GM23338 (cell line): ENCODE results near the gene SLC15A1. TPM values are rescaled to one million over a fixed set of nuclear protein-coding genes. Genes with fewer than 3 reads are reported as not detected.

Experiments used
- ATAC-seq: fragments of 200-7000 bp; cut with Tn5 transposase; 3 replicates; pipeline ENCODE4 v1.9.1; 2020
- DNase-seq: peaks from one replicate; pipeline ENCODE4 v3.0.0-alpha.2; 2015; ENCODE audit warnings: low spot score
- H2AFZ ChIP-seq: fragments of 200-600 bp; sonication (generic); 2 replicates; pipeline ENCODE4 v1.8.0; 2016; ENCODE audit warnings: antibody characterized with exemption, mild to moderate bottlenecking, moderate library complexity
- H3F3A ChIP-seq: fragments of 200-600 bp; sonication (generic); replicated peaks from 2 replicates; pipeline ENCODE4 v1.8.0; 2017; ENCODE audit warnings: antibody characterized with exemption, mixed run types, low read depth
- H3K27ac ChIP-seq: fragments of 200-600 bp; sonication (generic); 2 replicates; pipeline ENCODE4 v1.6.1; 2016; ENCODE audit warnings: low read depth
- H3K27me3 ChIP-seq: fragments of 200-600 bp; sonication (generic); 2 replicates; pipeline ENCODE4 v1.8.0; 2016; ENCODE audit warnings: mild to moderate bottlenecking, mixed run types, moderate library complexity; ENCODE audit not compliant: insufficient read depth
- H3K36me3 ChIP-seq: fragments of 200-600 bp; sonication (generic); 2 replicates; pipeline ENCODE4 v1.8.0; 2016; ENCODE audit warnings: mild to moderate bottlenecking; ENCODE audit not compliant: insufficient read depth
- H3K4me1 ChIP-seq: fragments of 200-600 bp; sonication (generic); 2 replicates; pipeline ENCODE4 v1.8.0; 2016; ENCODE audit warnings: mild to moderate bottlenecking, moderate library complexity; ENCODE audit not compliant: insufficient read depth
- H3K4me2 ChIP-seq: fragments of 200-600 bp; sonication (generic); 2 replicates; pipeline ENCODE4 v1.7.1; 2017; ENCODE audit warnings: mixed run types
- H3K4me3 ChIP-seq: fragments of 200-600 bp; sonication (generic); 2 replicates; pipeline ENCODE4 v1.6.1; 2016; ENCODE audit warnings: mixed run types
- H3K79me2 ChIP-seq: fragments of 200-600 bp; sonication (generic); replicated peaks from 2 replicates; pipeline ENCODE4 v1.8.0; 2017; ENCODE audit warnings: mild to moderate bottlenecking; ENCODE audit not compliant: insufficient read depth
- H3K9me2 ChIP-seq: fragments of 200-600 bp; sonication (generic); 2 replicates; pipeline ENCODE4 v1.8.0; 2017; ENCODE audit not compliant: insufficient read depth
- H4K20me1 ChIP-seq: fragments of 200-600 bp; sonication (generic); replicated peaks from 2 replicates; pipeline ENCODE4 v1.8.0; 2017; ENCODE audit warnings: mild to moderate bottlenecking; ENCODE audit not compliant: insufficient read depth
- H3K27ac Mint-ChIP-seq: 2 replicates; pipeline ENCODE4 v1.8.0; 2020; ENCODE audit warnings: inconsistent platforms, mild to moderate bottlenecking, moderate library complexity, mixed read lengths
- H3K27me3 Mint-ChIP-seq: 3 replicates; pipeline ENCODE4 v1.8.0; 2022; ENCODE audit warnings: low read depth, mild to moderate bottlenecking, moderate library complexity, mixed read lengths, inconsistent platforms; ENCODE audit not compliant: insufficient read depth, poor library complexity
- H3K36me3 Mint-ChIP-seq: 3 replicates; pipeline ENCODE4 v1.8.0; 2021; ENCODE audit warnings: low read depth, mild to moderate bottlenecking, inconsistent platforms, moderate library complexity, mixed read lengths
- H3K4me1 Mint-ChIP-seq: 3 replicates; pipeline ENCODE4 v1.8.0; 2020; ENCODE audit warnings: mild to moderate bottlenecking, inconsistent platforms, mixed read lengths
- H3K4me3 Mint-ChIP-seq: 3 replicates; pipeline ENCODE4 v1.8.0; 2021; ENCODE audit warnings: moderate library complexity, mild to moderate bottlenecking, inconsistent platforms, mixed read lengths
- H3K9me3 Mint-ChIP-seq: 3 replicates; pipeline ENCODE4 v1.8.0; 2020; ENCODE audit warnings: moderate library complexity, mild to moderate bottlenecking, inconsistent platforms, mixed read lengths
- CREB1 ChIP-seq: fragments of 250-450 bp; sonication (Bioruptor Pico); IDR thresholded peaks from 2 replicates; pipeline ENCODE4 v1.5.0; 2020; ENCODE audit warnings: low read depth, mild to moderate bottlenecking, moderate library complexity
- CTCF ChIP-seq, 2 experiments: fragments of 200-600 bp in 1 of 2; sonication (generic) in 1 of 2; conservative IDR thresholded peaks; 2 replicates each; pipeline versions ENCODE4 v1.5.1 to v1.6.1; 2016 to 2017; ENCODE audit warnings: antibody characterized with exemption in 2 of 2, low read depth in 2 of 2, mild to moderate bottlenecking in 2 of 2, moderate library complexity in 1 of 2
- ETS1 ChIP-seq: IDR thresholded peaks from 2 replicates; pipeline ENCODE4 v1.6.1; 2016; ENCODE audit warnings: antibody characterized with exemption
- EZH2 ChIP-seq: fragments of 200-600 bp; sonication (generic); IDR thresholded peaks from one replicate; pipeline ENCODE4 v1.8.0; 2017; ENCODE audit warnings: antibody characterized with exemption, mild to moderate bottlenecking, low read depth; ENCODE audit not compliant: unreplicated experiment
- EZH2phosphoT487 ChIP-seq: fragments of 200-600 bp; sonication (generic); IDR thresholded peaks from one replicate; pipeline ENCODE4 v1.8.1; 2018; ENCODE audit warnings: antibody characterized with exemption; ENCODE audit not compliant: unreplicated experiment
- JUNB ChIP-seq: IDR thresholded peaks from one replicate; pipeline ENCODE4 v1.6.1; 2016; ENCODE audit warnings: antibody characterized with exemption; ENCODE audit not compliant: unreplicated experiment
- NANOG ChIP-seq: IDR thresholded peaks from 2 replicates; pipeline ENCODE4 v1.6.1; 2016; ENCODE audit warnings: antibody characterized with exemption, borderline replicate concordance
- POLR2AphosphoS5 ChIP-seq: IDR thresholded peaks from 2 replicates; pipeline ENCODE4 v1.6.1; 2016; ENCODE audit warnings: antibody characterized with exemption, low read depth
- REST ChIP-seq: IDR thresholded peaks from one replicate; pipeline ENCODE4 v1.6.1; 2018; ENCODE audit warnings: antibody characterized with exemption; ENCODE audit not compliant: unreplicated experiment
- STAT1 ChIP-seq: IDR thresholded peaks from one replicate; pipeline ENCODE4 v1.6.1; 2016; ENCODE audit warnings: antibody characterized with exemption; ENCODE audit not compliant: unreplicated experiment
- ZNF114 ChIP-seq: fragments of 250-450 bp; sonication (Bioruptor Pico); IDR thresholded peaks from 2 replicates; pipeline ENCODE4 v1.5.0; 2020; ENCODE audit warnings: mild to moderate bottlenecking, moderate library complexity
- ZNF331 ChIP-seq: fragments of 250-450 bp; sonication (Bioruptor Pico); IDR thresholded peaks from 2 replicates; pipeline ENCODE4 v1.5.0; 2020; ENCODE audit warnings: low read depth, mild to moderate bottlenecking, moderate library complexity
- ZNF462 ChIP-seq: fragments of 250-450 bp; sonication (Bioruptor Pico); IDR thresholded peaks from 2 replicates; pipeline ENCODE4 v1.5.0; 2020; ENCODE audit warnings: mild to moderate bottlenecking, moderate library complexity
- polyA plus RNA-seq: library from polyadenylated mRNA; unstranded; fragments of >200 nt; fragmentation: Nextera tagmentation; extraction: Ambion mirVana; gene quantifications from 2 replicates; pipeline ENCODE4 v1.2.1, GENCODE V29; 2016
- total RNA-seq: library from RNA; depleted of rRNA; stranded (reverse); fragments of >200 nt; shearing (Covaris generic); gene quantifications from 2 replicates; pipeline ENCODE4 v1.2.3, GENCODE V29; 2014

SLC15A1 gene
- total and polyA plus RNA-seq, 2 experiments from 2014 or later, result 1.6 to 3.0 TPM

- H3K27ac Mint-ChIP-seq, result no peak overlapping the region
- DNase-seq (no peak), ATAC-seq (no peak; the same call in 2 of the 3 replicates)
- H3K36me3 Mint-ChIP-seq, result peaks cover 2% of the 10 kb centered on the region
- no peak overlapping the region for H2AFZ ChIP-seq
- no peaks in the 10 kb centered on the region for H3K79me2 ChIP-seq
- peaks cover 2% of the 10 kb centered on the region for H3K4me1 Mint-ChIP-seq
- no peak overlapping the region for H3K4me3 ChIP-seq
- H3K9me2 ChIP-seq, result no peaks in the 10 kb centered on the region
- H3F3A ChIP-seq, result no peaks in the 10 kb centered on the region
- no peak for TF ChIP-seq ZNF331 (CRISPR knock-in tag)
- TF ChIP-seq ZNF462 (CRISPR knock-in tag), result no peak
- TF ChIP-seq EZH2, result no peak
- no peak for TF ChIP-seq NANOG
- no peak for TF ChIP-seq POLR2AphosphoS5
- no peak for TF ChIP-seq ETS1
- no peak for TF ChIP-seq EZH2phosphoT487
- no peak for TF ChIP-seq STAT1
- TF ChIP-seq ZNF114 (CRISPR knock-in tag), result no peak
- TF ChIP-seq CTCF (conservative IDR thresholded peaks at IDR 0.05; ENCODE audit: low read depth in 2 of 2), result no peak
- TF ChIP-seq CREB1, result no peak
- TF ChIP-seq JUNB, result no peak
- no peak for TF ChIP-seq REST
- no peaks in the 10 kb centered on the region for H3K36me3 ChIP-seq
- no peak overlapping the region for H3K4me3 Mint-ChIP-seq
- H3K4me2 ChIP-seq, result no peak overlapping the region
- peaks cover 2% of the 10 kb centered on the region; the same call in 2 of the 3 replicates for H3K9me3 Mint-ChIP-seq
- H3K4me1 ChIP-seq, result no peaks in the 10 kb centered on the region
- H4K20me1 ChIP-seq, result no peaks in the 10 kb centered on the region
- peaks cover 5% of the 10 kb centered on the region for H3K27me3 Mint-ChIP-seq
- no peaks in the 10 kb centered on the region for H3K27me3 ChIP-seq
- H3K27ac ChIP-seq, result no peak overlapping the region
Measured at GRCh38 chr13:98652721-98653462, 99.6 kb downstream of the SLC15A1 start.
